Measurements from ENCODE around the gene PMM1.
"Not testable (repeated sequence)": the region's sequence is repeated elsewhere in the genome, so short reads cannot be mapped to it uniquely, and the experiment has no call there.

- TF ChIP-seq CTCF, POLR2A (IDR thresholded peaks at IDR 0.05): not testable (repeated sequence)
These were observed 48.0 kb upstream of the PMM1 start for GRCh38 chr22:41637623-41638022.
